PC-9 (cell line): Measurements from ENCODE around the gene RBM4B. TPM values are rescaled to one million over a fixed set of nuclear protein-coding genes. Genes with fewer than 3 reads are reported as not detected.

ENCODE experiments used
- BruUV-seq: library from RNA; stranded (reverse); fragments of 400-500 nt; replicated peaks from 2 replicates; lab custom pipeline; 2021; lab: Mats Ljungman, UMichigan
- CTCF ChIA-PET: fragments of 300-600 bp; sonication (Branson Sonifier 250); formaldehyde crosslinking; loops from one replicate; lab custom pipeline; 2022; ENCODE audit warnings: antibody characterized with exemption; lab: Charles Lee
- POLR2A ChIA-PET: fragments of 300-600 bp; sonication (Branson Sonifier 250); formaldehyde crosslinking; loops from one replicate; lab custom pipeline; 2022; ENCODE audit warnings: antibody characterized with exemption; ENCODE audit not compliant: unreplicated experiment; lab: Charles Lee
- DNase-seq, 2 experiments: peaks; one replicate each; pipeline versions ENCODE4 v3.0.0 to v3.0.0-alpha.2; 2015 to 2022; ENCODE audit warnings: mixed read lengths in 1 of 2
- H2AFZ ChIP-seq: fragments of 200-600 bp; sonication (generic); 2 replicates; pipeline ENCODE4 v1.8.1; 2017; ENCODE audit warnings: antibody characterized with exemption
- H3F3A ChIP-seq: fragments of 200-600 bp; sonication (generic); 2 replicates; pipeline ENCODE4 v1.8.1; 2017; ENCODE audit warnings: antibody characterized with exemption, mild to moderate bottlenecking, low read depth; ENCODE audit not compliant: insufficient read depth
- H3K27ac ChIP-seq: fragments of 200-600 bp; sonication (generic); 2 replicates; pipeline ENCODE4 v1.6.1; 2016; ENCODE audit warnings: mixed run types
- H3K27me3 ChIP-seq: fragments of 200-600 bp; sonication (generic); 2 replicates; pipeline ENCODE4 v1.6.1; 2016; ENCODE audit warnings: low read depth, mixed run types; ENCODE audit not compliant: insufficient read depth
- H3K36me3 ChIP-seq: fragments of 200-600 bp; sonication (generic); 2 replicates; pipeline ENCODE4 v1.6.1; 2016; ENCODE audit warnings: low read depth, mixed run types
- H3K4me1 ChIP-seq: fragments of 200-600 bp; sonication (generic); replicated peaks from 2 replicates; pipeline ENCODE4 v1.6.1; 2016; ENCODE audit warnings: mixed run types; ENCODE audit not compliant: insufficient read depth
- H3K4me2 ChIP-seq: fragments of 200-600 bp; sonication (generic); 2 replicates; pipeline ENCODE4 v1.6.1; 2017; ENCODE audit warnings: mixed run types
- H3K4me3 ChIP-seq: fragments of 200-600 bp; sonication (generic); 2 replicates; pipeline ENCODE4 v1.6.1; 2016; ENCODE audit warnings: mixed run types
- H3K79me2 ChIP-seq: fragments of 200-600 bp; sonication (generic); 2 replicates; pipeline ENCODE4 v1.6.1; 2017; ENCODE audit warnings: low read depth, mixed run types
- H3K9me2 ChIP-seq: fragments of 200-600 bp; sonication (generic); 2 replicates; pipeline ENCODE4 v1.8.1; 2017; ENCODE audit warnings: mild to moderate bottlenecking; ENCODE audit not compliant: insufficient read depth
- H3K9me3 ChIP-seq: fragments of 200-600 bp; sonication (generic); 2 replicates; pipeline ENCODE4 v1.8.1; 2016; ENCODE audit warnings: low read depth; ENCODE audit not compliant: insufficient read depth
- H4K20me1 ChIP-seq: fragments of 200-600 bp; sonication (generic); 2 replicates; pipeline ENCODE4 v1.8.1; 2017; ENCODE audit not compliant: insufficient read depth
- CTCF ChIP-seq: fragments of 200-600 bp; sonication (generic); conservative IDR thresholded peaks from 2 replicates; pipeline ENCODE4 v1.6.1; 2017; ENCODE audit warnings: mixed run types, antibody characterized with exemption, mild to moderate bottlenecking, moderate library complexity
- EZH2 ChIP-seq: fragments of 200-600 bp; sonication (generic); IDR thresholded peaks from 2 replicates; pipeline ENCODE4 v1.8.0; 2017; ENCODE audit warnings: antibody characterized with exemption, low read depth
- intact Hi-C: fragments of 100-400 bp; cut with micrococcal nuclease; formaldehyde crosslinking; loops from one replicate; pipeline ENCODE4 v1.10.0; 2022; ENCODE audit not compliant: unreplicated experiment
- total RNA-seq: library from RNA; stranded (reverse); gene quantifications from 2 replicates; pipeline ENCODE4 v1.2.3, GENCODE V29; 2021

The RBM4B gene
- total RNA-seq, 1 experiment from 2014 or later = 24.8 TPM

- Histone ChIP-seq H3K4me3 (no peak overlapping the region), H3K79me2 (peaks cover 55% of the 10 kb centered on the region), H3K27ac (no peak overlapping the region), H3K9me2 (no peaks in the 10 kb centered on the region), H2AFZ (no peak overlapping the region), H3K9me3 (no peaks in the 10 kb centered on the region), H3K36me3 (peaks cover 29% of the 10 kb centered on the region), H3K4me1 (no peaks in the 10 kb centered on the region), H3K27me3 (no peaks in the 10 kb centered on the region), H3K4me2 (no peak overlapping the region), H4K20me1 (peaks cover 77% of the 10 kb centered on the region), H3F3A (peaks cover 82% of the 10 kb centered on the region; the same call in 1 of the 2 replicates)
- ChIA-PET POLR2A (no interaction called here), CTCF (interaction anchor here (0.6 kb wide), 1 partner anchor 116 kb away, joined by 3 read pairs; no protein-coding TSS in a partner anchor)
- TF ChIP-seq EZH2 (no peak), CTCF (no peak)
- intact Hi-C loops = no loop called here
- no TSS peak for BruUV-seq
- no peak for DNase-seq
Observed at GRCh38 chr11:66651016-66651415, 26.7 kb downstream of the RBM4B start.

GRCh38 chr11:66649903-66650302, 27.8 kb downstream of the RBM4B start:
- no peak overlapping the region for H3K27ac ChIP-seq
- no peak for DNase-seq
- POLR2A ChIA-PET = no interaction called here
- H3K79me2 ChIP-seq = peaks cover 61% of the 10 kb centered on the region
- H3K4me1 ChIP-seq = no peaks in the 10 kb centered on the region
- H3K36me3 ChIP-seq = peaks cover 39% of the 10 kb centered on the region
- H3K27me3 ChIP-seq = no peaks in the 10 kb centered on the region
- CTCF ChIA-PET = no interaction called here
- no peak overlapping the region for H2AFZ ChIP-seq
- no peaks in the 10 kb centered on the region for H3K9me3 ChIP-seq
- no TSS peak for BruUV-seq
- peaks cover 80% of the 10 kb centered on the region for H4K20me1 ChIP-seq
- no peak overlapping the region for H3K4me3 ChIP-seq
- no peak for TF ChIP-seq EZH2
- TF ChIP-seq CTCF = no peak
- intact Hi-C loops = no loop called here
- no peak overlapping the region for H3K4me2 ChIP-seq
- H3F3A ChIP-seq = peaks cover 80% of the 10 kb centered on the region; the same call in 1 of the 2 replicates
- H3K9me2 ChIP-seq = no peaks in the 10 kb centered on the region

GRCh38 chr11:66646828-66647227, 30.9 kb downstream of the RBM4B start:
- H4K20me1 ChIP-seq = peaks cover 91% of the 10 kb centered on the region
- ChIA-PET CTCF (no interaction called here), POLR2A (interaction anchor here (0.7 kb wide), 1 partner anchor 55 kb away, joined by 4 read pairs; no protein-coding TSS in a partner anchor)
- H3K9me3 ChIP-seq = no peaks in the 10 kb centered on the region
- H3K4me3 ChIP-seq = no peak overlapping the region
- peaks cover 60% of the 10 kb centered on the region for H3K36me3 ChIP-seq
- no peak for DNase-seq
- no peak overlapping the region for H3K4me2 ChIP-seq
- peaks cover 75% of the 10 kb centered on the region for H3F3A ChIP-seq
- no TSS peak for BruUV-seq
- TF ChIP-seq CTCF (no peak), EZH2 (no peak)
- peaks cover 83% of the 10 kb centered on the region for H3K79me2 ChIP-seq
- H3K9me2 ChIP-seq = no peaks in the 10 kb centered on the region
- peaks cover 10% of the 10 kb centered on the region for H3K4me1 ChIP-seq
- H3K27ac ChIP-seq = no peak overlapping the region
- intact Hi-C loops = no loop called here
- no peaks in the 10 kb centered on the region for H3K27me3 ChIP-seq
- H2AFZ ChIP-seq = no peak overlapping the region
